LNCaP clone FGC (cell line): ENCODE data around the gene C16orf74.

Experiments used
- DNase-seq: peaks from one replicate; pipeline ENCODE4 v3.0.0-alpha.2; 2011; ENCODE audit warnings: low read depth
- H3K4me3 ChIP-seq: 2 replicates; pipeline ENCODE4 v1.5.1; 2011; ENCODE audit warnings: mild to moderate bottlenecking, low read depth, low read length, control low read depth
- CTCF ChIP-seq: IDR thresholded peaks from 2 replicates; pipeline ENCODE4 v1.5.1; 2012; ENCODE audit warnings: mild to moderate bottlenecking; ENCODE audit not compliant: control insufficient read depth, insufficient read depth; ENCODE audit errors: extremely low read depth

C16orf74 gene

GRCh38 chr16:85729452-85730185 lies 21.3 kb downstream of the C16orf74 start:
- no peak for DNase-seq
- TF ChIP-seq CTCF = no peak
- H3K4me3 ChIP-seq = no peak overlapping the region

- TF ChIP-seq CTCF = no peak
- no peak for DNase-seq
- H3K4me3 ChIP-seq = no peak overlapping the region
Measured at GRCh38 chr16:85728879-85729278, 22.0 kb downstream of the C16orf74 start.

- no peak for TF ChIP-seq CTCF
- no peak overlapping the region for H3K4me3 ChIP-seq
- no peak for DNase-seq
Measured at GRCh38 chr16:85724936-85725335, 26.0 kb downstream of the C16orf74 start.

GRCh38 chr16:85724126-85724879 lies 26.6 kb downstream of the C16orf74 start:
- no peak overlapping the region for H3K4me3 ChIP-seq
- TF ChIP-seq CTCF = no peak
- no peak for DNase-seq

- no peak overlapping the region for H3K4me3 ChIP-seq
- no peak for DNase-seq
- no peak for TF ChIP-seq CTCF
Measured at GRCh38 chr16:85722128-85722893, 28.6 kb downstream of the C16orf74 start.

GRCh38 chr16:85720302-85720637 lies 30.6 kb downstream of the C16orf74 start:
- no peak overlapping the region for H3K4me3 ChIP-seq
- no peak for TF ChIP-seq CTCF
- peak; percentile 21 for DNase-seq
